DMS 273 (cell line): Measurements from ENCODE around the gene PPT2.
"Not testable (repeated sequence)": the region's sequence is repeated elsewhere in the genome, so short reads cannot be mapped to it uniquely, and the experiment has no call there.

ENCODE experiments used
- DNase-seq: peaks from one replicate; lab custom pipeline; 2025; ENCODE audit not compliant: unreplicated experiment; lab: John Stamatoyannopoulos, UW

The PPT2 gene

GRCh38 chr6:32175711-32176475 is 22.0 kb downstream of the PPT2 start, which contains the start of gene AGPAT1:
AGPAT1 (minus strand) TSS chr6:32176084; CDS start chr6:32171496, 4,588 bp downstream.
- peak; percentile 98 for DNase-seq

GRCh38 chr6:32176476-32177182 is 22.7 kb downstream of the PPT2 start:
- DNase-seq = no peak

GRCh38 chr6:32177183-32177787 is 23.3 kb downstream of the PPT2 start:
- DNase-seq = peak; percentile 86

GRCh38 chr6:32177788-32178546 is 24.0 kb downstream of the PPT2 start, which contains the start of gene RNF5:
RNF5 (plus strand) TSS chr6:32178405; CDS start chr6:32178512, 107 bp downstream.
- DNase-seq = peak; percentile 100

DNA sequence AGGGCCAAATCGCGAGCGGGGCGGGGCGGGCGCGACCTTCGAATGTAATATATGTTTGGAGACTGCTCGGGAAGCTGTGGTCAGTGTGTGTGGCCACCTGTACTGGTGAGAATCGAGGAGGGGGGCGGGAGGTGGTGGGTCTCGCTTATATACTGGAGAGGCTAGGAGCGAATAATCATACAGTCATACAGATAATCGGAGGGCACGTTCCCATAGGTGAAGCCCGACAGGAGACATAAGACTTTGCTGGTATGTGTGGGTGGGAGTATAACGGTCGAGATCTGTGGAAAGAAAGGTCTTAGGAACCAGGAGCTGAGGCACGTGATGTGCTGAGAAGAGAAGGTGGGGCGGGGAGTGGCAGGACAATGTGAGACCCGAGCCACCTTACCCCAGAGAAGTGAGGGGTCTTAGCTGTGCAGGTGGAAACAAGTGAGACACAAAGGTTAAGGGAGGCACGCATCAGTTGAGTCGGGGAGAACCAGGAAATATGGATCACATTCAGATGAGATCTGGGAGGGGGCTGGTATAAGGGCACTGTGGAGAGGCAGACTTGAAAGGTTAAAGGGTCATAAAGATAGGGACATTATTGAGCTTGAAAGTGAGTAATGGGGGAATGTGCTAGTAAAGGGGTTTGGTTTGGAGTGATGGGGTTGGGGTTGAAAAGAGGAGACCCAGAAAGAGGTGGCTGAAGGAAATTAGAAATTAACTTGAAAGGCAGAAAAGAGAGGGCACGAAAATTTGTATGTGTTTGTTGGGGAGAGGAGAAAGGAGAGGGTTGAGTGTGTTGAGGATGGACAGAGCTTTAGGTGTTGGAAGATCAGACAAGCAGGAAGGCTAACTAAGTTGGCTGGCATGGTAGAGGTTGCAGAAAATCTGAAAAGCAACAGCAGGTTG is 24.9 kb downstream of the PPT2 start:
- peak; percentile 52 for DNase-seq

DNA sequence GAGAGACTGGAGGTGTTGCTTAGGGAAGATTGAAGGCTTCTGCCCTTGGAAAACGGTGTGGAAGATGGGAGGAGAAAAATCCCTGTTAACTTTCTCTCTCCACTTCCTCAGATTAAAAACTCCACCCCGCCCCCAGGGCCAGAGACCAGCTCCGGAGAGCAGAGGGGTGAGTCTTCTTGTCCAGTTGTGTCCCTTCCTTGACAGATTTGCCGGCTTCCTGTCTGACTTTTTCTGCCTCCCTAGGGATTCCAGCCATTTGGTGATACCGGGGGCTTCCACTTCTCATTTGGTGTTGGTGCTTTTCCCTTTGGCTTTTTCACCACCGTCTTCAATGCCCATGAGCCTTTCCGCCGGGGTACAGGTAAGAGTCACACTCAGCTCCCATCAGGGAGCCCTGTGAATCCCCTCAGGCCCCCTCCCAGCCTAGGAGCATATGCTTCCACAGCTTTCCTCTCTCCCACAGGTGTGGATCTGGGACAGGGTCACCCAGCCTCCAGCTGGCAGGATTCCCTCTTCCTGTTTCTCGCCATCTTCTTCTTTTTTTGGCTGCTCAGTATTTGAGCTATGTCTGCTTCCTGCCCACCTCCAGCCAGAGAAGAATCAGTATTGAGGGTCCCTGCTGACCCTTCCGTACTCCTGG is 25.9 kb downstream of the PPT2 start:
- DNase-seq = no peak

DNA sequence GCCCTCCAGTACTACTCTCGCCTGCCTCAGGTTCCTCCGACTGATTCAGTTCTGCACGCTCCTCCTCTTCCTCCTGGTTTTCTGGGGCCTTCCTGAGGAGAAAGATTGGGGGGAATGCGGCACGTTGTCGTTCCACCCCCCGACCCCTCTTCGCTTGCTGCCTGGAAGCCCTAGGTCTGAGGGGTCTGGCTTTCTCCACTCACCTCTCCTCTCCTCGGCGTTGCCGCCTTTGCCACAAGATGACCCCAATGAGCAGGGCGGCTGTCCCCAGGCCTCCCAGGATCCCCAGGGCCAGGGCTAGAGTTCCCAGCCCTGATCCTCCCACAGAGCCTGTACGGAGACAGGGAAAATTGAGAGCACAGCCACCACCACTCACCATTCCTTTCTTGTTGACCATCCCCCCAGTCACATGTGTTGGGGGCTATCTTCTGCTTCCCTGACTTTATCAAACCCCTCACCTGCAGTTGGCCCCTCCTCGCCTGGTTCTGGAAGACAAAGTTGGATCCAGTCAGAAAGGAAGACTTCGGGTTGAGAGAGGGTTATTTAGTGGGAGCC is 27.3 kb downstream of the PPT2 start:
- no peak for DNase-seq

DNA sequence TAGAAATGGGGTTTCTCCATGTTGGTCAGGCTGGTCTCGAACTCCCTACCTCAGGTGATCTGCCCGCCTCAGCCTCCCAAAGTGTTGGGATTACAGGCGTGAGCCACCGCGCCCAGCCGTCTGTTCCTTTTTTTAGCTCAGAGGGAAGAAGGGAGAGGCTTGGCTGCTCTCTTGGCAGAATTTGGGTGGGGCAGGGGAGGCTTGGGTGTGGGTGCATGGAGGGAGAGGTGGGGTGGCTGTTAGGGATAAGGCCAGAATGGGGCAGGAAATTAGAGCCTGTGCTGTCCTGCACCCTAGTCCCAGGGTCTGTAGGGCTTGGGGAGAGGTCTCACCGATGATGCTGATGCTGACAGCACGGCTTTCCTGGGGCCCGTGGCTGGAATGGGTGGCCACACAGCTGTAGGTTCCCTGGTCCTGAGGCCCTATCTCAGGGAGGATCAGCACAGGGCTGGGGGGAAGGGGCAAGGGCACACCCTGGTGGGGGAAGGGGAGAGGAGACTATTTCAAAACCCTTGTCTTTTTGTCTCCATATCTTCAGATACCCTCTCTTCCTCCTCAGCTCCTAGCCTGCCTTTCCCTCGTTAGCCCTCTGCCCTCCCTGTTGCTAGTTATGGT is 28.1 kb downstream of the PPT2 start:
- DNase-seq = no peak

DNA sequence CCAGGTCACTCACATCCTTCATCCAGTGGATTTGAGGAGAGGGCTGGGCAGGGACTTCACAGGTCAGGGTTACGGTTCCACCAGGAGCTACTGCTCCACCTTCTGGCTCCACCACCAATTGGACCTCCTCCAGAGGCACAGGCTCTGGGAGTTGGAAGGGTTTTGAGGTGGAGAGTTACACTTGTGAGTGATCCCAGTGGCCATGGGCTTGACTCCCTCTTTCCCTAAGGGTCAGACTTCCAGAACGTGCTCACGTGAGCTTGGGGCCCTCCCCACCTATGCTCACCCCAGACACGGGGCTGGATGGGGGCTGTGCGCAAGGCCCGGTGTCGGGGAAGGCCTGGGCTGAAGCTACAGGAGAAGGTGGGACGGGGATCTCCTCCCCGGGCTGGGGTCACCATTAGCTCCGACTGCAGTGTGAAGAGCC is 28.6 kb downstream of the PPT2 start:
- DNase-seq = no peak

GRCh38 chr6:32183030-32183429 is 29.1 kb downstream of the PPT2 start:
- DNase-seq = no peak

DNA sequence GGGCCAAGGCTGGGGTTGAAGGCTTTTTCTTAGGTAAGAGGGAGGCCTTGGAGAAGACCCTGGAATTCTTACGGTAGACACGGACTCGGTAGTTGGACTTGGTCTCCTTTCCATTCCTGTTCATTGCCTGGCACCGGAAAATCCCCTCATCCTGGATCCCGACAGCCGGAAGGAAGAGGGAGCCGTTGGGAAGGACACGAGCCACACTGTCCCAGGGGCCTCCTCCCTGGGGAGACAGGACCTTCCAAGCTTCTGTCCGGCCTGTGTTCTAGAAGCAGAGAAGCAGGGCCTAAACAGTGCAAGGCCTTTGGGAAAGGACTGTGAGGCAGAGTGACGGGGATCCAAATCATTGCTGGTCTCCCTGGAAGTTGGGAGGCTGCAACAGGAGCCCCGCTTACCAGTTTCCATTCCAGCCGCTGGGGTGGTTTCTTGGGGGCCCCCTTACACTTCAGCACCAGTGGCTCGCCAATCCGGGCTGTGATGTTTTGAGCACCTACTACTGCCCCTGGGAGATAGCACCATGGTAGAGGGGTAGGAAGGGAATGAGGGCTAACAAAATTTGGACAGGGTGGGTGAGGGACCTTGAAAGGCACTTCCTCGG is 29.6 kb downstream of the PPT2 start:
- DNase-seq = no peak

DNA sequence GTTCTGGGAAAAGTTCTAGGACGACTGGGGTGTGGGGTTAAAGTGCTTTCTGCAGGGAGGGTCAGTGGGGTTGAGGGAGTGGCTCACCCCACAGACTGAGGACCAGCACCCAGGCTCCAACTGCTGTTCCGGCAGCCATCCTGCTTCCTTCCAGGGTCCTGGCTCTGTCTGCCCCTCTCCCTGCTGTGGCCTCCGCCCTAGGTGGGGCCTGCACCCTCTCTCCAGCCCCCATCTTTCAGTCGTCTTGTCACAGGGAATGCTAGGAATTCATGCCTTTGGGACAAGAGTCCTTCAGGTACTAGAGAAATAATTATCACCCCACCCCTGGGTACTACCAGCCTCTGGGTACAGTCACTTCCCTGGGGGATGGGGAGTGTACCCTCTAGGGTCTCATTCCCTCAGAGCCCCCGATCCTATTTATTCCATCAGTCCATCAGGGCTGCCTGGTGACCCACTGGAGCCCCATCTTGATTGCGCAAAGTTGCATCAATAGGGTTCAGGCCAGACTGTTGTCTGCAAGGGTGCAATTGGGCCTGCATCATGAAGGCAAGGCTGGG is 30.2 kb downstream of the PPT2 start, which contains the start of gene AGER:
TSS of gene AGER (minus strand) at position 170 of the 557 bp plus-strand sequence. CDS start at position 139, 31 bp downstream.
- DNase-seq = no peak

DNA sequence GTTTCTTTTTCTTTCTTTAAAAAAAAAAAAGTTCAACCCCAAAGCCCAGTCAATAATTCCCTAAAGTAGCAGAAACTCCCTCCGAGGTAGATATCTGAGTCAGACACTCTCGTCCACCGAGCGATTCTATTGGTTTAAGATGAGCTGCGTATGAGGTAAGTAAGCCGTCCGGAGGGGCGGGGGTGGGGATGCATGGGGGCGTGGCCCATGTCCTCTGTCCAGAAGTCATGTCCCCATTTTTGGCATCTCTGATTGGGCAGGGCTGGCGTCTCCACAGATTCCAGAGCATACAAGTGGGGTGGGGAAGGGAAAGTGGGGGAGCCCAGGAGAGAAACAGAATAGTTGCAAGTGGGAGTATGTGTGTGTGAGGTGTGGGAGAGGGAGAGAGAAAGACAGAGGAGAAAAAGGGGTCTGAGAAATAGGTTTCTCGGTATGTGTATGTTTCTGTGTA is 31.8 kb downstream of the PPT2 start:
- DNase-seq = not testable (repeated sequence)

DNA sequence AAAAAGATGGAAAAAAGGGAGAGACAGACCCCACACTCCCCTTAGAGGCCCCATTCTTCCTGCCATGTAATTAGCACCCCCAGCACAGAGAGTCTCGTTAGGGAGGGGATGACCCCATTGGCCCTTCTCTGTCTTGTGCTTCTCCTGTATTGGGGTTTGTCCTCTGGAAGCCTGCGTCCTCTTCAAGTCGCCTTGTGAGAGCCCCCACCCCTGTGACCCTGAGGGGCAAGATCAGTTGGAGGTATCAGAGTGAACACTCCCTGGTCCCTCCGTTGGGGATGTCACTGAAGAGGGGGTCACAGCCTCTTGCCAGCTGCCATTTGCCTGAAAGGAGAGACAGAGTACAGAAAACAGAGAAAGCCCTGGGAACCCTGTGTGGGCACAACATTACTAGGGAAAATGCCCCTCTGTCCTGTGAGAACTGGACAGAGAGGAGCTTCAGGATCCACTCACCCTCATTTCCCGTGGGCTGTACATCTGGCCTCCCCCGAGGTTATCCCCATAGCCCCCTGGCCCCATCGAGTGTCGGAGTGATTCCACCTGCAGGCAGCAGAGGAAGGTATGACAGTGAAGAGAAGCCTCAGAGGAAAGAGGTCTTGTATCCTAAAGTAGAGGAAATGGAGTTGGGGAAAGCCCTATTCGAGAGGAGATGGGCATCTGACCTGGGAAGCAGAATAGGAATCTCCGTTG is 32.4 kb downstream of the PPT2 start:
- not testable (repeated sequence) for DNase-seq

- no peak for DNase-seq
These were observed 33.2 kb downstream of the PPT2 start for GRCh38 chr6:32187009-32187709.

DNA sequence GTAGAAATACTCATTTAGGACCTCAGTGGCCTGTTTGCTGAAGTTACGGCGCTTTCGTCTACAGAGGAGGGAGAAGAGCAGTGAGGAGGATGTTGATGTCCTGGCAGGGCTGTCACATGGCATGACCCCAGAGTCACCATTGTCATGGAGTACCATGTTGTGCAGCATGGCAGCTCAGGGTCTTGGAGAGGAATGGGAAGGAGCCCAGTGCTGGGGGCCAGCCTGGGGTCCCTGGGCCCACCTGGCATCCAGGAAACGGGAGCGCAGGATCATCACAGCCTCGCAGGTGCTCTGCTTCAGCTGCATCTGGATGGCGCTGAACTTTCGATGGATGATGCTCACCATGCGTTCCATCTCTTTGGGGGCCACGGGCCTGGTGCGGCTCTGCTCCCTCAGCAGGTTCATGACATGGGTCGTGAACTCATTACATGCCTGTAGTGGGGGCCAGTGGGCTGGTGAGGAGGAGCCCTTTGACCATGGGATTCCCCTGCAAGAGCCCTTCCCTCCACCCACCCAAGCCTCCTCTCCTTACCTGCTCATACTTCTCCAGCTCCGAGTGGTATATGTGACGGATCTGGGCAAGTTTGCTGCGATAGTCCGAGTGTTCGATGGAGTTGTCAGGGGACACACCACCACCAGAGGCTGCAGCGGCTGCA is 33.9 kb downstream of the PPT2 start:
- DNase-seq = not testable (repeated sequence)
